ENCODE results near the gene SP4. TPM values are rescaled to one million over a fixed set of nuclear protein-coding genes. Genes with fewer than 3 reads are reported as not detected.

The SP4 gene
- total and polyA plus RNA-seq, 2 experiments from 2014 or later: 11.9 to 41.6 TPM

DNA sequence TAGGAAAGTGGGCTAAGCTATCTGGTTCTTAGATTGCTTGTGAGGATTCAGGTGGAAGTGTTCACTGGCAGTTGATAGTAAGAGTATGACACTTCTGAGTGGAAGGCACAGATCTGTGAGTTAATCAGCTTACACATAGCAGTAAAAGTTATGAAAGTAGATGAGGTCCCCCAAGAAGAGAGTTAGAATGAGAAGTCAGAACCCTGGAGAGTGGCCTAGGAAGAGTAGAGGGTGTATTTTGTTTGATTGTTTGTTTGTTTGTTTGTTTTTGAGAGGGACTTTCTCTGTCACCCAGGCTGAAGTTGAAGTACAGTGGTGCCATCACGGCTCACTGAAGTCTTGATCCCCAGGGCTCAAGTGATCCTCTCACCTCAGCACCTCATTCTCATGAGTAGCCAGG is 44.1 kb downstream of the SP4 start:
- Mint-ChIP-seq H3K36me3 (ENCODE audit: low read depth) (peaks cover 1% of the 10 kb centered on the region; the same call in 1 of the 3 replicates), H3K27ac (no peak overlapping the region), H3K9me3 (no peaks in the 10 kb centered on the region), H3K4me3 (no peak overlapping the region), H3K27me3 (ENCODE audit: insufficient read depth, low read depth, poor library complexity) (peaks cover 2% of the 10 kb centered on the region), H3K4me1 (peaks cover under 1% of the 10 kb centered on the region; the same call in 2 of the 3 replicates)
- no peak overlapping the region for H2AFZ ChIP-seq
- no peak overlapping the region for H3K27ac ChIP-seq (ENCODE audit: low read depth)
- no peak for TF ChIP-seq STAT1 (IDR thresholded peaks at IDR 0.05; ENCODE audit: unreplicated experiment)
- no peak for TF ChIP-seq NANOG (IDR thresholded peaks at IDR 0.05; ENCODE audit: borderline replicate concordance)
- no peak for TF ChIP-seq POLR2AphosphoS5 (IDR thresholded peaks at IDR 0.05; ENCODE audit: low read depth)
- no peak overlapping the region for H3K4me2 ChIP-seq
- no peaks in the 10 kb centered on the region for H3K36me3 ChIP-seq (ENCODE audit: insufficient read depth)
- no peaks in the 10 kb centered on the region for H3F3A ChIP-seq (replicated peaks; ENCODE audit: low read depth)
- peaks cover 5% of the 10 kb centered on the region; the same call in 1 of the 2 replicates for H3K9me2 ChIP-seq (ENCODE audit: insufficient read depth)
- H3K27me3 ChIP-seq (ENCODE audit: insufficient read depth): no peaks in the 10 kb centered on the region
- H3K4me3 ChIP-seq: no peak overlapping the region
- ATAC-seq: no peak
- peaks cover 71% of the 10 kb centered on the region for H3K79me2 ChIP-seq (replicated peaks; ENCODE audit: insufficient read depth)
- no peak for DNase-seq (ENCODE audit: low spot score)
- H4K20me1 ChIP-seq (replicated peaks; ENCODE audit: insufficient read depth): 0 out of 2 replicates have a peak, but pooled peaks cover 5% of the 10 kb centered on the region
- peaks cover 2% of the 10 kb centered on the region; the same call in 1 of the 2 replicates for H3K4me1 ChIP-seq (ENCODE audit: insufficient read depth)

DNA sequence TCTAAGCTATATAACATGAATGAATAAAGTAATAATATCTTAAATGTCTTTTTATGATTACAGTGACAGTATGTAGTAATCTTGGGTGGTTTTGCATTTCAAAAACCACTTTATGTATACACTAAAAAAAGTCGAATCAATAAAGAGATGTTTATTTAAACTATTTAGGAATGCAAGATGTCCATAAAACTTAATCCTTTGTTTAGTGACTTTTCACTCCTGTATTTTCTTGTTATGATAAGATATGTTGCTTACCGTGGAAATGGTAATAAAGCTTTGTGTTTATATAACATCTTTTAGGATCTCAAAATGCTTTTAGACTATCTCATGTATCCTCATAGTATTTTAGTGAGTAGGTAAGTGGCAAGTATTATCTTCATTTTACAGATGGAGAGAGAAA is 48.5 kb downstream of the SP4 start:
- Histone ChIP-seq H3K9me2 (ENCODE audit: insufficient read depth) (no peaks in the 10 kb centered on the region), H4K20me1 (replicated peaks; ENCODE audit: insufficient read depth) (no peaks in the 10 kb centered on the region), H3K4me2 (no peak overlapping the region), H3F3A (replicated peaks; ENCODE audit: low read depth) (no peaks in the 10 kb centered on the region), H3K36me3 (ENCODE audit: insufficient read depth) (peaks cover 3% of the 10 kb centered on the region; the same call in 1 of the 2 replicates), H3K79me2 (replicated peaks; ENCODE audit: insufficient read depth) (peaks cover 51% of the 10 kb centered on the region), H3K4me3 (no peak overlapping the region), H3K27ac (ENCODE audit: low read depth) (no peak overlapping the region), H3K27me3 (ENCODE audit: insufficient read depth) (no peaks in the 10 kb centered on the region), H3K4me1 (ENCODE audit: insufficient read depth) (peaks cover 24% of the 10 kb centered on the region), H2AFZ (no peak overlapping the region)
- no peaks in the 10 kb centered on the region for H3K9me3 Mint-ChIP-seq
- peaks cover 2% of the 10 kb centered on the region for H3K27me3 Mint-ChIP-seq (ENCODE audit: insufficient read depth, low read depth, poor library complexity)
- H3K27ac Mint-ChIP-seq: no peak overlapping the region
- no peak for ATAC-seq
- H3K4me1 Mint-ChIP-seq: peaks cover 27% of the 10 kb centered on the region
- no peak for DNase-seq (ENCODE audit: low spot score)
- H3K36me3 Mint-ChIP-seq (ENCODE audit: low read depth): peaks cover 18% of the 10 kb centered on the region; the same call in 2 of the 3 replicates
- H3K4me3 Mint-ChIP-seq: no peak overlapping the region
- TF ChIP-seq ZNF114 (CRISPR knock-in tag; IDR thresholded peaks at IDR 0.05): no peak
- TF ChIP-seq REST (IDR thresholded peaks at IDR 0.05; ENCODE audit: unreplicated experiment): no peak
- no peak for TF ChIP-seq STAT1 (IDR thresholded peaks at IDR 0.05; ENCODE audit: unreplicated experiment)
- TF ChIP-seq, protein P1, sequence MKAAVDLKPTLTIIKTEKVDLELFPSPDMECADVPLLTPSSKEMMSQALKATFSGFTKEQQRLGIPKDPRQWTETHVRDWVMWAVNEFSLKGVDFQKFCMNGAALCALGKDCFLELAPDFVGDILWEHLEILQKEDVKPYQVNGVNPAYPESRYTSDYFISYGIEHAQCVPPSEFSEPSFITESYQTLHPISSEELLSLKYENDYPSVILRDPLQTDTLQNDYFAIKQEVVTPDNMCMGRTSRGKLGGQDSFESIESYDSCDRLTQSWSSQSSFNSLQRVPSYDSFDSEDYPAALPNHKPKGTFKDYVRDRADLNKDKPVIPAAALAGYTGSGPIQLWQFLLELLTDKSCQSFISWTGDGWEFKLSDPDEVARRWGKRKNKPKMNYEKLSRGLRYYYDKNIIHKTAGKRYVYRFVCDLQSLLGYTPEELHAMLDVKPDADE (IDR thresholded peaks at IDR 0.05): no peak
- TF ChIP-seq POLR2AphosphoS5 (IDR thresholded peaks at IDR 0.05; ENCODE audit: low read depth): no peak
- TF ChIP-seq, protein P2, sequence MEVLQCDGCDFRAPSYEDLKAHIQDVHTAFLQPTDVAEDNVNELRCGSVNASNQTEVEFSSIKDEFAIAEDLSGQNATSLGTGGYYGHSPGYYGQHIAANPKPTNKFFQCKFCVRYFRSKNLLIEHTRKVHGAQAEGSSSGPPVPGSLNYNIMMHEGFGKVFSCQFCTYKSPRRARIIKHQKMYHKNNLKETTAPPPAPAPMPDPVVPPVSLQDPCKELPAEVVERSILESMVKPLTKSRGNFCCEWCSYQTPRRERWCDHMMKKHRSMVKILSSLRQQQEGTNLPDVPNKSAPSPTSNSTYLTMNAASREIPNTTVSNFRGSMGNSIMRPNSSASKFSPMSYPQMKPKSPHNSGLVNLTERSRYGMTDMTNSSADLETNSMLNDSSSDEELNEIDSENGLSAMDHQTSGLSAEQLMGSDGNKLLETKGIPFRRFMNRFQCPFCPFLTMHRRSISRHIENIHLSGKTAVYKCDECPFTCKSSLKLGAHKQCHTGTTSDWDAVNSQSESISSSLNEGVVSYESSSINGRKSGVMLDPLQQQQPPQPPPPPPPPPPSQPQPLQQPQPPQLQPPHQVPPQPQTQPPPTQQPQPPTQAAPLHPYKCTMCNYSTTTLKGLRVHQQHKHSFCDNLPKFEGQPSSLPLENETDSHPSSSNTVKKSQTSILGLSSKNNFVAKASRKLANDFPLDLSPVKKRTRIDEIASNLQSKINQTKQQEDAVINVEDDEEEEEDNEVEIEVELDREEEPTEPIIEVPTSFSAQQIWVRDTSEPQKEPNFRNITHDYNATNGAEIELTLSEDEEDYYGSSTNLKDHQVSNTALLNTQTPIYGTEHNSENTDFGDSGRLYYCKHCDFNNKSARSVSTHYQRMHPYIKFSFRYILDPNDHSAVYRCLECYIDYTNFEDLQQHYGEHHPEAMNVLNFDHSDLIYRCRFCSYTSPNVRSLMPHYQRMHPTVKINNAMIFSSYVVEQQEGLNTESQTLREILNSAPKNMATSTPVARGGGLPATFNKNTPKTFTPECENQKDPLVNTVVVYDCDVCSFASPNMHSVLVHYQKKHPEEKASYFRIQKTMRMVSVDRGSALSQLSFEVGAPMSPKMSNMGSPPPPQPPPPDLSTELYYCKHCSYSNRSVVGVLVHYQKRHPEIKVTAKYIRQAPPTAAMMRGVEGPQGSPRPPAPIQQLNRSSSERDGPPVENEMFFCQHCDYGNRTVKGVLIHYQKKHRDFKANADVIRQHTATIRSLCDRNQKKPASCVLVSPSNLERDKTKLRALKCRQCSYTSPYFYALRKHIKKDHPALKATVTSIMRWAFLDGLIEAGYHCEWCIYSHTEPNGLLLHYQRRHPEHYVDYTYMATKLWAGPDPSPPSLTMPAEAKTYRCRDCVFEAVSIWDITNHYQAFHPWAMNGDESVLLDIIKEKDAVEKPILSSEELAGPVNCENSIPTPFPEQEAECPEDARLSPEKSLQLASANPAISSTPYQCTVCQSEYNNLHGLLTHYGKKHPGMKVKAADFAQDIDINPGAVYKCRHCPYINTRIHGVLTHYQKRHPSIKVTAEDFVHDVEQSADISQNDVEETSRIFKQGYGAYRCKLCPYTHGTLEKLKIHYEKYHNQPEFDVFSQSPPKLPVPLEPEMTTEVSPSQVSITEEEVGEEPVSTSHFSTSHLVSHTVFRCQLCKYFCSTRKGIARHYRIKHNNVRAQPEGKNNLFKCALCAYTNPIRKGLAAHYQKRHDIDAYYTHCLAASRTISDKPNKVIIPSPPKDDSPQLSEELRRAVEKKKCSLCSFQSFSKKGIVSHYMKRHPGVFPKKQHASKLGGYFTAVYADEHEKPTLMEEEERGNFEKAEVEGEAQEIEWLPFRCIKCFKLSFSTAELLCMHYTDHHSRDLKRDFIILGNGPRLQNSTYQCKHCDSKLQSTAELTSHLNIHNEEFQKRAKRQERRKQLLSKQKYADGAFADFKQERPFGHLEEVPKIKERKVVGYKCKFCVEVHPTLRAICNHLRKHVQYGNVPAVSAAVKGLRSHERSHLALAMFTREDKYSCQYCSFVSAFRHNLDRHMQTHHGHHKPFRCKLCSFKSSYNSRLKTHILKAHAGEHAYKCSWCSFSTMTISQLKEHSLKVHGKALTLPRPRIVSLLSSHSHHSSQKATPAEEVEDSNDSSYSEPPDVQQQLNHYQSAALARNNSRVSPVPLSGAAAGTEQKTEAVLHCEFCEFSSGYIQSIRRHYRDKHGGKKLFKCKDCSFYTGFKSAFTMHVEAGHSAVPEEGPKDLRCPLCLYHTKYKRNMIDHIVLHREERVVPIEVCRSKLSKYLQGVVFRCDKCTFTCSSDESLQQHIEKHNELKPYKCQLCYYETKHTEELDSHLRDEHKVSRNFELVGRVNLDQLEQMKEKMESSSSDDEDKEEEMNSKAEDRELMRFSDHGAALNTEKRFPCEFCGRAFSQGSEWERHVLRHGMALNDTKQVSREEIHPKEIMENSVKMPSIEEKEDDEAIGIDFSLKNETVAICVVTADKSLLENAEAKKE (CRISPR knock-in tag; IDR thresholded peaks at IDR 0.05): no peak
- TF ChIP-seq EZH2 (IDR thresholded peaks at IDR 0.05; ENCODE audit: low read depth, unreplicated experiment): no peak
- TF ChIP-seq ZNF331 (CRISPR knock-in tag; IDR thresholded peaks at IDR 0.05; ENCODE audit: low read depth): no peak
